Colonic mucosa (tissue), 4 donors: Measurements from ENCODE around the gene BANF2. TPM values are rescaled to one million over a fixed set of nuclear protein-coding genes. Genes with fewer than 3 reads are reported as not detected.

ENCODE experiments used
- DNase-seq: peaks from one replicate; pipeline ENCODE4 v3.0.0-alpha.2; 2020
- H3K27ac ChIP-seq: fragments of 200-600 bp; one replicate; pipeline ENCODE4 v1.8.0; 2021
- H3K27me3 ChIP-seq: fragments of 200-600 bp; one replicate; pipeline ENCODE4 v1.8.0; 2021
- H3K36me3 ChIP-seq: fragments of 200-600 bp; one replicate; pipeline ENCODE4 v1.8.0; 2021
- H3K4me1 ChIP-seq: fragments of 200-600 bp; one replicate; pipeline ENCODE4 v1.8.0; 2021; ENCODE audit warnings: mild to moderate bottlenecking
- H3K4me3 ChIP-seq: fragments of 200-600 bp; one replicate; pipeline ENCODE4 v1.8.0; 2021
- H3K9ac ChIP-seq, 2 donors: one replicate each; pipeline ENCODE4 v1.7.0; 2013; ENCODE audit warnings: control low read depth in 2 of 2, low read depth in 2 of 2, low read length in 2 of 2
- H3K9me3 ChIP-seq: fragments of 200-600 bp; one replicate; pipeline ENCODE4 v1.8.0; 2021
- CTCF ChIP-seq: fragments of 200-600 bp; IDR thresholded peaks from one replicate; pipeline ENCODE4 v1.8.0; 2022; ENCODE audit warnings: antibody characterized with exemption, mild to moderate bottlenecking
- intact Hi-C: fragments of 100-400 bp; cut with DNase I; formaldehyde crosslinking; loops from one replicate; pipeline ENCODE4 v1.14.1; 2022
- total RNA-seq, 2 donors: library from RNA; stranded (reverse); fragmentation: NEBNext Ultra II Directional in 1 of 2; extraction: Animal tissue kit (Norgen Biotek cat#: 25700) in 1 of 2; gene quantifications; one replicate each; pipeline ENCODE4 v1.2.1, GENCODE V29; 2021
- donor health status: healthy.
- donor health status: DM: no; HTN: no; CAD: no.
- donor health status: DM: no; HTN: no; CAD: no.

BANF2 gene
- total RNA-seq, 2 donors from 2014 or later: not detected

DNA sequence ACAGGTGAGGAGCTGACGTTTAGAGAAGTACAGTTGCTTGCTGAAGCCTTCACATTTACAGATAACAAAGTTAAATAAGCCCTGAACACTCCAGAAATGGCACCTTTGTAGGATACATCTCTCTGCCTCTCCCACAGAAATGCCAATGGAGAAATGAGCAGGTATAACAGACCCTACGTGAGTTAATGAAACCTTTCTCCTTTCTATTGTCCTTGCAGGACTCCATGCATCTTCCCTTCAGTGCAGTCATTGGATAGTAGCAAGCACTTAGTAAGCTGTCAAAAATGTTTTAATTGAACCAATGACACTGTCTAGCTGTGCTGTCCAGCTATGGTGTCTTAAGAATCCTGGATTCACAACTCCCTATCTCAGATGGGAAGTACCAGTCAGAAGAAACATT, 9.6 kb upstream of the BANF2 start:
- TF ChIP-seq CTCF: no peak
- intact Hi-C loops: no loop called here
- Histone ChIP-seq H3K9ac (no peak overlapping the region), H3K4me1 (no peaks in the 10 kb centered on the region), H3K36me3 (no peaks in the 10 kb centered on the region), H3K27me3 (no peaks in the 10 kb centered on the region), H3K9me3 (no peaks in the 10 kb centered on the region), H3K4me3 (no peak overlapping the region), H3K27ac (no peak overlapping the region)
- DNase-seq: no peak

- intact Hi-C loops: no loop called here
- H3K4me1 ChIP-seq: no peaks in the 10 kb centered on the region
- H3K9me3 ChIP-seq: no peaks in the 10 kb centered on the region
- DNase-seq: no peak
- TF ChIP-seq CTCF: no peak
- H3K4me3 ChIP-seq: no peak overlapping the region
- H3K9ac ChIP-seq: no peak overlapping the region
- H3K27me3 ChIP-seq: no peaks in the 10 kb centered on the region
- no peaks in the 10 kb centered on the region for H3K36me3 ChIP-seq
- no peak overlapping the region for H3K27ac ChIP-seq
Measured at GRCh38 chr20:17691758-17692157, 8.0 kb upstream of the BANF2 start.

- H3K36me3 ChIP-seq: no peaks in the 10 kb centered on the region
- H3K27ac ChIP-seq: no peak overlapping the region
- intact Hi-C loops: no loop called here
- H3K9ac ChIP-seq: no peak overlapping the region
- H3K9me3 ChIP-seq: no peaks in the 10 kb centered on the region
- no peaks in the 10 kb centered on the region for H3K27me3 ChIP-seq
- no peaks in the 10 kb centered on the region for H3K4me1 ChIP-seq
- DNase-seq: no peak
- no peak overlapping the region for H3K4me3 ChIP-seq
- no peak for TF ChIP-seq CTCF
Measured at GRCh38 chr20:17693444-17694001, 6.2 kb upstream of the BANF2 start.

DNA sequence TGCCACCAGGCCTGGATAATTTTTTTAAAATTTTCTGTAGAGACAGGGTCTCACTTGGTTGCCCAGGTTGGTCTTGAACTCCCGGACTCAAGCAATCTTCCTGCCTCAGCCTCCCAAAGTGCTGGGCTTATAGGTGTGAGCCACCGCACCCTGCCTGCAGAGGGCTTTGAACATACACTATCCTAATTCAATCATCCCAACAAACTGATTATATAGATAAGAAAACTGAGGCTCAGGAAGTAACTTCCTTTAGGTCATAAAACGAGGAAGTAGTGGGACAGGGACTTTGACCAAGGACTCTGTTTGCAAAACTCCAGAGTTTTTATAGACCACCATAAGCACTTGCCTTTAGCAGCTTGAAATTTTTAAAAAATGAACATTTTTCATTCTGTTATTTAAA, 5.0 kb upstream of the BANF2 start:
- Histone ChIP-seq H3K4me1 (no peaks in the 10 kb centered on the region), H3K27me3 (no peaks in the 10 kb centered on the region), H3K27ac (no peak overlapping the region), H3K4me3 (no peak overlapping the region), H3K9me3 (no peaks in the 10 kb centered on the region), H3K36me3 (no peaks in the 10 kb centered on the region), H3K9ac (no peak overlapping the region)
- TF ChIP-seq CTCF: no peak
- intact Hi-C loops: no loop called here
- DNase-seq: no peak

GRCh38 chr20:17696287-17696686, 3.5 kb upstream of the BANF2 start:
- Histone ChIP-seq H3K36me3 (no peaks in the 10 kb centered on the region), H3K27me3 (no peaks in the 10 kb centered on the region), H3K27ac (no peak overlapping the region), H3K9me3 (no peaks in the 10 kb centered on the region), H3K4me1 (no peaks in the 10 kb centered on the region), H3K4me3 (no peak overlapping the region), H3K9ac (no peak overlapping the region)
- no peak for DNase-seq
- TF ChIP-seq CTCF: no peak
- intact Hi-C loops: no loop called here
